ENCODE measurements around the gene ENOX2. TPM values are rescaled to one million over a fixed set of nuclear protein-coding genes. Genes with fewer than 3 reads are reported as not detected.
A peak's percentile ranks its signal among the peaks of the same experiment; 100 is the strongest.
"Not testable (repeated sequence)": the region's sequence is repeated elsewhere in the genome, so short reads cannot be mapped to it uniquely, and the experiment has no call there.

ENOX2 gene
- total RNA-seq, 6 donors from 2014 or later: 7.3 to 14.8 (median 9.6) TPM

DNA sequence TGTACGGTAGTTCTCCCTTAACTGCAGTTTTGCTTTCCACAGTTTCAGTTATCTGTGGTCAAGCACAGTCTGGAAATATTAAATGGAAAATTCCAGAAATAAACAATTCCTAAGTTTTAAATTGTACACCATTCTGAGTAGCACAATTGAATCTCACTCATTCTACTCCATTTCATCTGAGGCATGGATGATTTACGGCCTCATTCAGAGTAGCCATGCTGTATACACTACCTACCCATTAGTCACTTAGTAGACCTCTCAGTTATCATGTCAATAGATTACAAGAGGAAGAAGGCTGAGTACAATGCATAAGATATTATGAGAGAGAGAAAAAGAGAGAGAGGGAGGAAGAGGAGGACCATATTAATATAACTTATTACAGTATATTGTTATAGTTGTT, 77.5 kb downstream of the ENOX2 start:
- 90 to 100% methylated on average over 2 of the region's 2 CpGs for WGBS, 2 donors
- no peaks in the 10 kb centered on the region for H3K9me3 ChIP-seq

DNA sequence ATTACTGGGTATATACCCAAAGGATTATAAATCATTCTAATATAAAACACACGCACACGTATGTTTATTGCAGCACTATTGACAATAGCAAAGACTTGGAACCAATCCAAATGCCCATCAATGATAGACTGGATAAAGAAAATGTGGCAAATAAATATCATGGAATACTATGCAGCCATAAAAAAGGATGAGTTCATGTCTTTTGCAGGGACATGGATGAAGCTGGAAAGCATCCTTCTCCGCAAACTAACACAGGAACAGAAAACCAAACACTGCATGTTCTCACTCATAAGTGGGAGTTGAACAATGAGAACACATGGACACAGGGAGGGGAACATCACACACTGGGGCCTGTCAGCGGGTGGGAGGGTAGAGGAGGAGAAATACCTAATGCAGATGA, 83.6 kb downstream of the ENOX2 start:
- H3K9me3 ChIP-seq; ATAC-seq (ENCODE audit: low FRiP score in 2 of 2); H3K36me3 ChIP-seq; DNase-seq; H3K4me1 ChIP-seq; H3K4me3 ChIP-seq; H3K27me3 ChIP-seq; H3K27ac ChIP-seq: not testable (repeated sequence)
- WGBS, 2 donors: 90 to 95% methylated on average over 4 of the region's 4 CpGs

More for the DNA sequence above, 77.5 kb downstream of the ENOX2 start:
- H3K36me3 ChIP-seq: no peaks in the 10 kb centered on the region
- no peak overlapping the region for H3K27ac ChIP-seq
- DNase-seq (no peak), ATAC-seq (ENCODE audit: low FRiP score in 2 of 2) (no peak)
- no peak for TF ChIP-seq EP300 (IDR thresholded peaks at IDR 0.05)
- no peak for TF ChIP-seq POLR2AphosphoS5 (IDR thresholded peaks at IDR 0.05)
- no peak for TF ChIP-seq CTCF (IDR thresholded peaks at IDR 0.05)
- TF ChIP-seq POLR2A (IDR thresholded peaks at IDR 0.05): no peak
- no peak overlapping the region for H3K4me3 ChIP-seq
- H3K4me1 ChIP-seq: no peaks in the 10 kb centered on the region
- no peaks in the 10 kb centered on the region for H3K27me3 ChIP-seq

GRCh38 chrX:130813932-130814331, 89.1 kb downstream of the ENOX2 start:
- 83% methylated on average over 5 of the region's 5 CpGs; no CpG with 5 or more reads in 1 of the 2 donors for WGBS, 2 donors
- not testable (repeated sequence) for ATAC-seq (ENCODE audit: low FRiP score in 2 of 2); H3K36me3 ChIP-seq; H3K27ac ChIP-seq; H3K4me1 ChIP-seq; DNase-seq; H3K27me3 ChIP-seq; H3K9me3 ChIP-seq; H3K4me3 ChIP-seq

DNA sequence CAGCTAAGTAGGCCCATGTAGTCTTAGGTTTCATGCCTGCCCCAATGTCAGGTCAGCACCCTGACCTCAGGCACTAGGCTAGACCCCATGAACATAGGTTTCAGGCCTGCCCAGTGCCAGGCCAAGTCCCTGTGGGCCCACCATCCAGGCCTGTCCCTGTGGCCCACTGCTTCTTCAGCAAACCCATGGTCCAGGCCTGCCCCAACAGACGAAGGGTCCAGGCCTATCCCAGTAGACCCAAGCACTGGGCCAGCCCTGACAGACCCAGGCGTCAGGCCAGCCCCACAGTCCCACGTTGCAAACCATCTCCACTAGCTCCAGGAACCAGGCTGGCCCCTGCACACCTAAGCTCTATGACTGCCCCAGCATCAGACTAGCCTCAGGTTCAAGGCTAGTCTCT, 92.4 kb downstream of the ENOX2 start:
- ATAC-seq (ENCODE audit: low FRiP score in 2 of 2) (peak in 1 of 2 donors; percentile 37), DNase-seq (peak in 1 of 2 donors; percentile 17)
- no peaks in the 10 kb centered on the region for H3K4me1 ChIP-seq
- no peaks in the 10 kb centered on the region for H3K27me3 ChIP-seq
- no peak for TF ChIP-seq CTCF (IDR thresholded peaks at IDR 0.05)
- TF ChIP-seq POLR2A (IDR thresholded peaks at IDR 0.05): no peak
- TF ChIP-seq EP300 (IDR thresholded peaks at IDR 0.05): no peak
- no peak for TF ChIP-seq POLR2AphosphoS5 (IDR thresholded peaks at IDR 0.05)
- 95% methylated on average over 3 of the region's 3 CpGs; no CpG with 5 or more reads in 1 of the 2 donors for WGBS, 2 donors
- H3K36me3 ChIP-seq: no peaks in the 10 kb centered on the region
- no peak overlapping the region for H3K4me3 ChIP-seq
- no peak overlapping the region for H3K27ac ChIP-seq
- no peaks in the 10 kb centered on the region for H3K9me3 ChIP-seq

DNA sequence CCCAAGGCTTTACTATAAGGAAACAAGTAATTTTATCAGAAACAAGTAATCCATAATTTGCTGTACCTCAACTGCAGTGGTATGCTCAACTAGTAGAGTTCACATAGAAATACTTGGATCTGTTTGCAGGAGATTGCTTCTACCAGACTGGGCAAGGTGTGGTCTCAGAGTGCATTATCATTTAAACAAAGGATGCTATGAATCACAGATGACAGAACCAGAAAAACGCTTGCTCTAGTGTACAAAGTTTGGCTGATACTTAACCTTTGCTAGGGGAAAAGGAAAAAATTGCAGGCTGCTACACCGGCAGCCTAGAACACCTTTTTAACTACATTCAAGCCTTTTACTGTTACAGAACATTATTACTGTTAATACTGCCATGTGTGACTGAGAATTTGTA, 97.1 kb downstream of the ENOX2 start:
- DNase-seq: no peak
- no peak overlapping the region for H3K27ac ChIP-seq
- H3K4me1 ChIP-seq: no peaks in the 10 kb centered on the region
- H3K27me3 ChIP-seq: no peaks in the 10 kb centered on the region
- 60 to 77% methylated on average over 2 of the region's 2 CpGs for WGBS, 2 donors
- TF ChIP-seq CTCF (IDR thresholded peaks at IDR 0.05): no peak
- TF ChIP-seq EP300 (IDR thresholded peaks at IDR 0.05): no peak
- no peak for TF ChIP-seq POLR2AphosphoS5 (IDR thresholded peaks at IDR 0.05)
- no peak for TF ChIP-seq POLR2A (IDR thresholded peaks at IDR 0.05)
- H3K9me3 ChIP-seq: no peaks in the 10 kb centered on the region
- no peak for ATAC-seq (ENCODE audit: low FRiP score in 2 of 2)
- no peaks in the 10 kb centered on the region for H3K36me3 ChIP-seq
- H3K4me3 ChIP-seq: no peak overlapping the region

DNA sequence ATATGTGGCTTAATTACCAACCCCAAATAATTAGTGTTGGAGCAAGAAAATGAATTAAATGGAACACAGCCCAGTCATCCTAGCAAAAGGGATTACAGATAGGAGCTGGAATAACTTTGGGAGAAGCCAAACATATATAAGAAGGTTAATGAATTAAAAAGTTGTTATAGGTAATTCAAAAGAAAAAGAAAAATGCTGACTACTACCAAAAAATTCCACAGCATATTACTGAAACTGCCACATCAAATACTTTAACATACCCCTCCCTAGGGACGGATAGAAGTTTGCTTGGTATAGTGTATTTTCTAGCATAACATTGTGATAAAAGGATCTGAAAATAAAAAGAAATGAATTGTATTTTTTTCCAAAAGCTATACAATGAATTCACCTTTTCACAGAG, 99.5 kb downstream of the ENOX2 start:
- DNase-seq: no peak
- no peaks in the 10 kb centered on the region for H3K27me3 ChIP-seq

More for the DNA sequence above, 99.5 kb downstream of the ENOX2 start:
- WGBS, 2 donors: 90 to 94% methylated on average over 1 of the region's 1 CpG
- Histone ChIP-seq H3K27ac (no peak overlapping the region), H3K9me3 (no peaks in the 10 kb centered on the region), H3K4me3 (no peak overlapping the region), H3K36me3 (no peaks in the 10 kb centered on the region), H3K4me1 (no peaks in the 10 kb centered on the region)
- ATAC-seq (ENCODE audit: low FRiP score in 2 of 2): no peak
- TF ChIP-seq EP300 (IDR thresholded peaks at IDR 0.05) (no peak), CTCF (IDR thresholded peaks at IDR 0.05) (no peak), POLR2AphosphoS5 (IDR thresholded peaks at IDR 0.05) (no peak), POLR2A (IDR thresholded peaks at IDR 0.05) (no peak)

All from upper lobe of left lung (tissue), 6 donors.